ENCODE measurements around the gene APBB2.

APBB2 gene

DNA sequence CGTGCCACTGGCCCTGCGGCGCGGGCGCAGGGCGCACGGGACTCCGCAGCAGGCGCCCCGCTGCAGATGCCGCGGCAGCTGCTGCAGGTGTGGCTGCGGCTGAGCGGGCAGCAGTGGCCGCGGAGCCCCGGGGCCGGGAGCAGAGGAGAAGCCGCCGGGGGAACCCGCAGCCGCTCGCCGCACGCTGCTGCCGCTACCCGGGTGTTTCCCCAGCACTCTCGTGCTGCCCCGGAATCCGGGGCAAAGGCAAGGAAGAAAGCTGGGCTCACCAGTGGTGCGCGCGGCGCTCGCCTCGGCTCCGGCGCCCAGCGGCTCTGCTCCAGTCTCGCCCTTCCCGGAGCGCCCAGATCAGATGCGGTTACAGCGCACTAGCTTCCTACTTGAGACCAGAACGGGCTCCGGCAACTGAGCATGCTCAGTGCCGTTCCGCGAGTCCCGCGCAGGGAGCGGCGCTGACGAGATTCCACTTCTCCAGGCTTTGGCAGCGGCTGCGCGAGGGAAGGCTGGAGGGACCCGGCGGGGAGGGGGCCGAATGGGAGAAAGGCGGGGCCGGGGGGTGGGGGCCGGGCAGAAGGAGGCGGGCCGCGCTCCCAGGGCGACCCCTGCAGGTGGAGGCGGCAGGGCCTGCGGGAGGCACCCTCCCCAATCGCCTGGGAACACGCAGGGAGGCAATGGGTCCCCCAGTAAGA lies at the start of gene APBB2:
Gene APBB2 (minus strand): TSS at position 407 of the 689 bp plus-strand sequence. CDS start 181,288 bp downstream, outside the sequence.
- peak; percentile 72 for DNase-seq

DNA sequence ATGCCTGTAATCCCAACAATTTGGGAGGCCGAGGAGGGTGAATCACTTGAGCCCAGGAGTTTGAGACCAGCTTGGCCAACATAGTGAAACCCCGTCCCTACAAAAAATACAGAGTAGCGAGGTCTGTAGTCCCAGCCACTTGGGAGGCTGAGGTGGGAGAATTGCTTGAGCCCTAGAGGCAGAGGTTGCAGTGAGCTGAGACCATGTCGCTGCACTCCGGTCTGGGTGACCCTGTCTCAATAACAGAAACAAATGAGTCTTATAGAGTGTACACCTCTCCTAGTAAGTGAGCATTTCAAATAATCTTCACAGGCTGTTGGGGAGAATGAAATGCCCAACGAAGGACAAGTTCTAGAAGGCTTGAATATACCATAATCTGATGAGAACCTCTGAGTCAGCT lies 47.9 kb upstream of the APBB2 start:
- DNase-seq = no peak

DNA sequence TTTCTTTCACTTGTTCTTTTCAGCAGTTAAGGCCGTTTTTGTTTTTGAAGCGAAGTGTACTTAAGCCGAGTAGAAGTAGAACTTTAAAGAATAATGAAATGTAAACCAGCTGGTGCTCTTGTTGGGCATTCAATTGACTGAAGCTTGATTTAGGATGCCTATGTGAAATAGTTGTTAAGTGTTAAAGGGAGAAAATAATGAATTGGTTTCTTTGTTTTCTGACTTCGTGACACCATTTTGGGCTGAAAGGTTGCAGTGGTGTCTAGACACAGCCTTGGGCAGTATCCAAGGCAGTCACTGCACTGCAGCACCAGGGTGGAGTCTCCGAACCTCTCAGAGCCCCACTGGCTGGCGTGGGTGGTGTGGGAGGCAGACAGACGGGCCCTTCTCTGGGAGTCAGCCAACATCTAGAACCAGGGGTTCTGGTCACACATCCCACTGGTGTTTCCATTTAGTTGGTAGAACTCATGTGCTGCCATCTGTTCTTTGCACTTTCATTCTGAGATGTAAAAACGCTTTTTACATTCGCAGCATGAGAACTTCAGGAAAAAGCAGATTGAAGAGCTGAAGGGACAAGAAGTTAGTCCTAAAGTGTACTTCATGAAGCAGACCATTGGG lies 45.9 kb upstream of the APBB2 start:
- no peak for DNase-seq

DNA sequence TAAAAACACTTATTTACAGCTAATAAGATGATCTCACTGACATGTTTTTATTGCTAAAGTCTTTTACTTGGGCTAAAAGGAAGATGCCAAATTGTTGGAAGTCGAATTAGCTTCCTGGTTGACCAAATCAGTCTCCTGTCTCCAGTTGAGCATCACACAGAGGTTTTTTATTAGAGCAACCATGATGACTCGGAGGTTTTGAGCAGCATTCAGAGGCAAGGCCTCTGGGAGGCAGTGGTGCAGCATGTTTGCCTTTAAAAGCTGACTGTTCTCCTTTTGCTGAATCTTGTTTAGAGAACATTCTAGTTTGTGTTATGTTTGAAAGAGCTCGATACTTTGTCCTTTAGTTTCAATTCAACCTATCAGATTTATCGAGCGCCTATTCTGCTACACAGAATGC lies 44.4 kb upstream of the APBB2 start:
- no peak for DNase-seq

DNA sequence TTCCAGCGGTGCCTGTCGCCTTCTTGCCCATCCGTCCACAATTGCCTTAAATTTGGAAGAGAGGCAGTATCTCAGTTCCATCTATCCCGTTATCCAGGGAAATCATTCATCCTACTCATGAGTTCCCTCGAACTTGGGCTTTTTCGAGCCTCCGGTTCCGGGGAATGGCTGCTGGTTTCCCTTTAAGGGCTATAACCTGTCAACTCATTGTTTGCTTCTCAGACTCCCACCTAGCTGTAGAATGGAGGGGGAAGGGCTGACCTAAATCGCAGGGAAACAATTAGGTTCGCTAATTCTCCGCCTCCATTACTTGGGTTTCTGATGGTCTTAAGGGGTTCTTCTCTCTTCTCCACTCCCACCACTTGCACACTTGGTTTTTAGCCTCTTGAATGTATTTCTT lies 43.6 kb upstream of the APBB2 start:
- DNase-seq = no peak

DNA sequence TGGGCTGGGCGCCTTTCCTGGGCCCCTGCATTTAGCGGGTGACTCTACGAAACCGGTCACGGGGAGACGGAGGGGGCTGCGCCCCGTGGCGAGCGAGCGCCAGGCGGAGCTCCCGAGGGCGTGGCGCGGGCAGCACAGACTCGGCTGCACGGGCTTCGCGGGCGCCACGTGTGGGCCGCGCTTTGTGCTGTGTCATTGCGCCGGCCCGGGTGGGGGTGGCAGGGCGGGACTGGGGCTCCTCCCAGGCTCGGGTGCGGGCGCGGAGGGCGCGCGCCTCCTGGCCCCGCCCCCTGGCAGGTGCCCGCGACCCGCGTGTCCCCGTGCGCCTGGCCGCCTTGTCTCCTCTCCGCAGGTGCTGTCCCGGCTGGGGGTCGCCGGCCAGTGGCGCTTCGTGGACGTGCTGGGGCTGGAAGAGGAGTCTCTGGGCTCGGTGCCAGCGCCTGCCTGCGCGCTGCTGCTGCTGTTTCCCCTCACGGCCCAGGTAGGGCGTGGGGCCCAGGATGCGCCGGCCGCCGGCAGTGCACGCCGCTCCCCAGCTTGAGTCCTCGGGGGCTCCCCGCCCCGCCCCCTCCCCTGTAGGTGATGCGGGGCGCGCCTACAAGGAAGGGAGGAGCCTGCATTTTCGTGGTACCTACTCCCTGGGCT lies 43.0 kb upstream of the APBB2 start:
- DNase-seq = peak; percentile 60

DNA sequence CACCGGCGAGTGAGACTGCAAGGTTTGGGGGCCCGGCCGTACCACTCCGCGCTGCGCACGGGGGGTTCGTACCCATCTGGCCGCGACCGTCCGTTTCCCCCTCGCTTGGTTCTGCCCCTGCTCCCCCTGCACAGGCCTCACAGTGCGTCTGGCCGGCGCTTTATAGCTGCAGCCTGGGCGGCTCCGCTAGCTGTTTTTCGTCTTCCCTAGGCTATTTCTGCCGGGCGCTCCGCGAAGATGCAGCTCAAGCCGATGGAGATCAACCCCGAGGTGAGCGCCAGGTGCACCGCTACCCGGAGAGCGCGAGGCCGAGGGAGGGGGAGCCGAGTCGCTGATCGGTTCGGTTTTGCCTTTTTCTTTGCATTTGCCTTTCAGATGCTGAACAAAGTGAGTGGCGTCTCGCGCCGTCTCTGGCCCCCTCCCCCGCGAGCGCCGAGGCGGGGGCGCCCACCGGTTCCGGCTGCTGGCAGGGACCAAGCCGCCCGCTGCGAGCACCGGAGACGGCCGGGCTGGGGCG lies 42.5 kb upstream of the APBB2 start, which contains the start of gene UCHL1:
Gene UCHL1 (plus strand): TSS at position 189 of the 517 bp plus-strand sequence. CDS start 49 bp downstream, at position 238.
- peak; percentile 30 for DNase-seq

DNA sequence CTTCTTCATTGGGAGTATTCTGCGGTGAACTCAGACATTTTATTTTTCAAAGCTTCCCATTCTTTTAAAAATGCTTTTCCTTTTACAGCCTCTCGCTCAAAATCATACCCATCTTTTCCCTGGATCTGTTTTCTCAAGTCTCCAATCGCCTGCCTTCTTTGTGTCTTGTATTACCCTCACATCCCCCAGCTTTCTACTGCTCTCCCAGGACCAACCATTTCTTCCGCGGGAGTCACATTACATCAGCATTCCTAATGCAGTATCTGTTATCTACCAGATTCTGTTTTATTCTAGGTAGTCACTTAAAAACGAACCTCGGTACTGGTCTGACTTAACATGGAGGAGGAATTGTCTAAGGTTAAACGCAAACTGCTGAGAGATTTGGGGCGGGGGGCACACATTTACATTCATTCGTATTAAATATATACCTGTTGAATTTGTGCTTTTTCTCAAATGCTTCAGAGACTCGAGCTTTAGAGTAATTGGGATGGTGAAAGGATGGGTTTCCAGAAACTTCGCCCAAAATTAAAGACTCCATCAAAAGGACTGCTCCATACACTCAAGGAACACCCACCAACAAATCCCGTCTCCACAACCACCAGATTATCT lies 41.9 kb upstream of the APBB2 start:
- no peak for DNase-seq

DNA sequence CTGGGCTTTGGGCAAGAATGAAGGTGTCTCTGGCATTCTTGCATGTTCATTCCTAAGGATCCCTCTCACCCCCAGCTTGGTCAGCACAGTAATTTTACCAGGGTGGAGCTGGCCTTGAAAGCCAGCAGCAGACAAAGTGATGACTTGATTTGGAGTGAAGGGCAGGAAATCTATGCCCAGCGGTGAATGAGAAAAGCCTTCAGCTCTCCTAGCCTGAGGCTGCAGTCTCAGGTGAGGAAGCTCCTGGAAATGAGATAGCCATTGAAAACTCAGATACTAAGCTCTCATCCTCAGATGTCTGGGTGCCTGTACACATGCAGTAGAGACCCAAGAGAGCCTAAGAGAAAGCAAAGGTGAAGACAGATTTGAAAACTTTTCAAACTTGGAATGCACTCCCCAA lies 31.6 kb upstream of the APBB2 start:
- no peak for DNase-seq

DNA sequence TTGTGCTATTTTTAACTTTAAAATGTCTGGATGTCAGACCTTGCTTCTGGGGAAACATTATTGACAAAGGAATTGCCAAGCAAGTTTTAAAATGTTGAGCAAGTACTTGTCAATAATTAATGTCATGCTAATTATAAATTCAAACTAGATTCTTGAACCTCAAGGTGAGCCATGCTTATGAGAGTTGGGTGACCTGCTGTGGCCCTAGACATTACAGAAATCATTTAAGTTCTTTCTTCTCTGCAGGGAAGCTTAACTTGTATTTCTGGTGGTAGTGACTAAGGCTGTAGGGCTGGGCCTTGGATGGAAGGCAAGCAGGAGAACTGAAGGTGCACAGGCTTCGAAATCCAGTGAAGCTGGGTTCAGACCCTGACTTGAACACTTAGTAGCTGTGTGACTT lies 27.6 kb upstream of the APBB2 start:
- DNase-seq = no peak

DNA sequence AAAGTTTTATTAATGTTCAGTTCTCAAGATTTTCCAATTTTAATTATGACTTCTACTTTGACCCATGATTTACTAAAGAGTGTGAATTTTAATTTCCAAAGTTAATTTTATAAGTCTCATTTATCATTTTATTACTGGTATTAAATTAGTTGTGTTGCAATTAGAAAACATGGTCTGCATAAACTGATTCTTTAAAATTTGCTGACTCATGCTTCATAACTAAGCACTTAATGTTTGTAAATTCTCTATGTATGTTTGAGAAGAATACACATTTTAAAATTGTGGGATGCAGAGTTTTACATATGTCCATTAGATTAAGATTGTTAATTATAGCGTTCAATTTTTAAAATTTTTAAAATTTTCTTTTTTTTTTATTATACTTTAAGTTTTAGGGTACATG lies 22.2 kb upstream of the APBB2 start:
- DNase-seq = no peak

DNA sequence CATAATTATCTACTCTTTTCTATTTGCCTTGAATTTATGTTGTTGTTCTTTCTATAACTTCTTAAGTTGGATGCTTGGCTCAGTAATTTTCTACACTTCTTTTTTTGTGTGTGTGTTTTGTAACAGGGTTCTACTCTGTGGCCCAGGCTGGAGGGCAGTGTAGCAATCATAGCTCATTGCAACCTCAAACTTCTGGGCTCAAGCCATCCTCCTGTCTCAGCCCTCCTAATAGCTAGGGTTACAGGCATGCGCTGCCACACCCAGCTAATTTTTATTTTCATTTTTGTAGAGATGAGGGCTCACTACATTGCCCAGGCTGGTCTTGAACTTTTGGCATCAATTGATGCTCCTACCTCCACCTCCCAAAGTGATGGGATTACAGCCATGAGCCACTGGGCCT lies 21.7 kb upstream of the APBB2 start:
- no peak for DNase-seq

DNA sequence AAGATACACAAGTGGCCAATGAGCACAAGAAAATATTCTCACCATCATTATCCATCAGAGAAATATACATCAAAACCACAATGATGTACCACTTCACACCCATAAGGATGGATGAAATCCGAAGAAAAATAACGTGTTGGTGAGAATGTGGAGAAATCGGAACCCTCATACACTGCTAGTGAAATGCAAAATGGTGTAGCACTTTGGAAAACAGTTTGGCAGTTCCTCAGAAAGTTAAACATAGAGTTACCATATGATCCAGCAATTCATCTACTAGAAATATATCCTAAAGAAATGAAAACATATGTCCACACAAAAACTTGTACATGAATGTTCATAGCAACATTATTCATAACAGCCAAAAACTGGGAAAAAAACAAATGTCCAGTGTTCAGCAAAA lies 18.5 kb upstream of the APBB2 start:
- no peak for DNase-seq

DNA sequence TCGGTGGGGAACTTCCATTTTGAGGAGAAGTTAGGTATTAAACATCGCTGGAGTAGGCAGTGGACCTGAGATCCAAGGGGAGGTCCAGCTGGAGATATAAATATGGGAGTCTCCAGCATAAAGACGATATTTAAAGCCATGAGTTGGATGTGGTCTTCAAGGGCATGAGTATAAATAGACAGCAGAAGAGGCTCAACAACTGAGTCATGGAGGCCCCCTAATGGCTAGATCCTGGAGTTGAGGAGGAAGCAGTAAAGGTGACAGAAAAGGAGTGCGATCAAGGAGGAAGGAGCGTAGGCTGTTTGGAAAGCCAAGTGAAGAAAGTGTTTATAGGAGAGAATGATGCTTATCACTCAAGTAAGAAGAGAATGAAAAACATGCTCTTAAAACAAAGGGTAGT lies 18.1 kb upstream of the APBB2 start:
- DNase-seq = no peak

DNA sequence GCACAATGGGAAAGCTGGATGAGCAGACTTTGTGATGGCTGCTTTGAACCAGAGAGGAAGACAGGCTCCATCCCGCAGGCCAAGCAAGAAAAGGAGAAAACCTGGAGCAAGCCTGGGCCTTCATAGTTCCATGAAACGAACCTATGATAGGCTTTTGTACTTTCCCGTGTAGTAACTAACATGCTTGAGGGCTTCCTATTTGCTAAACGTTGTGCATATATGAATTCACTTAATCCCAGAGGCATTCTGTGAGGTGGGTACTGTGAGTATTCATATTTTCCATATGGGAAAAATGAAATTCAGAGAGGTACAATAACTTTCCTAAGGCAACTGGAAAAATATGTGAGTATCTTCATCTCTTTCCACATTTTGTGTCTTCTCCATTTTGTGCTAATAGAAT lies 13.6 kb upstream of the APBB2 start:
- DNase-seq = no peak

DNA sequence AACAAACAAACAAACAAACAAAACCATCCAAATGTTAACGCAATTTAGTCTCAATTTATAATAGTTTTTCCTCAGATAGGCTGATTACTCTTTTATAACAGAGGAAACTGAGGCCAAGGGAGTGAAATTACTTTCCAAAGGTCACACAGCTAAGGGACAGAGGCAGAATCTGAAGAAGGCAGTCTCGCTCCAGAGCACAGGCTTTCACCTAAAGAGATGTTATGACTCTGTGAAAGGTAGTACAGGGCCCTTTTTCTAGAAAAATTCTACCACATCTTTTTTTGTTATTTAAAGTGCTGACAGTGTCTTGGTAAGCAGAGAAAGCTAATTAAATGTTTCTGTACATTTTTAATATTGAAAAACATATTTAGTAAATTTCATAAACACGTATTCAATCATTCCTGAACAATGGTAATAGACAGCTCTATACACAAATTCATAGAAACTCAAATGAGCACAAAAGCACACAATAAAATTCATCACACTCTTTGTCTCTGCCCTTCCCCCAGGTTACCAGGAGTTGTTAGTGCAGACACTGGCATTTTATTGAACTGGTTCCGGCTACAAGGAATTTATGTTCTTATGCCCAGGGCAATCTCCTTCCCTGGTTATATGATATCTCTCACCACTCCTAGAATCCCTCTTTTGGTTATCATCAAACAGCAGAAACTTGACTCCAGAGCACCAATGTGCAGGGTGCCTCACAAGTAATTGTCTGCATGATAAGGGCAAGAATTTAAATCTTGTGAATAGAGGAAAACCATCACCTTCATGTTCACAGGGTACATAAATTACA lies 7.7 kb upstream of the APBB2 start:
- no peak for DNase-seq

DNA sequence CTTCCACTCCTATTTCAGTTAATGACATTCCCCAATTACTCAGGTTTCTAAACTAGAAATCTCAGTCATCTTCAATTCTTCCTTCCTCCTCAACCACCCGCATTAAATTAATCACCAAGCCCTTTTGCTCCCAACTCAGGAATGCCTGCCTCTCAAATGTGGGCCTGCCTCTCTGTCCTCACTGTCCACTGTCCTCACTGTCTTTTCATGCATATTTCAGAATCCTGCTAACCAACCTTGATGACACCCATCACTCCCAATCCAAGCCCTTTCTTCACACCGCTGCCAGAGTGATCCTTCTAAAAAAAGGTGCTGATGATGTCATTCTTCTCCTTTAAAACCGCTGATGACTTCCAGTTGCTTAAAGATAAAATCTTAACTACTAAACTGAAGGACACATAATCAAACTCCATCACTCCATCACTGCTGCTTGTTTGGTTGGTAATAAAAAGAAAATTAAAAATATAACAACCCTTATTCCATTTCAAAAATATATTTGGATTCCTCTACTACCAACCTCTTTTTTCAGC lies 5.1 kb upstream of the APBB2 start:
- no peak for DNase-seq

DNA sequence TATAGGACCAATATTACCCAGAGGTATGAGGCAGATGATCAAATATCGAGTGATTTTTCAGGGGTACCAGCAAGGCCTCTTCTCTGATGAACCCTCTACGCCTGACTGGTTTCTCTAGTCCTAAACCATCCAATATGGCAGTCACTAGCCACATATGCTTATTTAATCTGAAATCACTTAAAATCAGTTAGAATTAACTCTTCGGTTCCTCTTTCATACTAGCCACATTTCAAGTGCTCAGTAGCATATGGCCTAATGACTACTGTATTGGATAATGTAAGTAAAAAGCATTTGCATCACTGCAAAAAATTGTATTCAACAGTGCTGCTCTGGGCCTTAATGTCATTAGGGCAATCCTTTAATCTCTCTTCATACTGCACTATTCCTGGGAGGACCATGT lies 4.4 kb upstream of the APBB2 start:
- DNase-seq = no peak

DNA sequence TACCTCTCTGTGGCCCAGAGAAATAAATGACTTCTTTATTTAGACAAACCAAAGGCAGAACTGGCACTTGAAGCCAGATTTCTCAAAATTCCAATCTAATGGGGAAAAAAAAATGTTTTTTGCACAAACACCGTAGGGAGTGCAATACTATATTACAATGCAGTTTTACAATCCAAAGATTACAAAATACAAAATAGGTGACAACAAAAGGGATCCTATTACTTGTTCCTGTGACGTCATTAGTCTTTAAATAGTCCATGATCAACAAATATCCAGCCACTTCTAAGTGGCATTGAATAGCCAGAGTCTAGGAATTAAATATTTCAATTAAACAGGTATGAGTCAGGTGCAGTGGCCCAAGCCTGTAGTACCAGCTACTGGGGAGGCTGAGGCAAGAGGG lies 3.0 kb upstream of the APBB2 start:
- DNase-seq = no peak

DNA sequence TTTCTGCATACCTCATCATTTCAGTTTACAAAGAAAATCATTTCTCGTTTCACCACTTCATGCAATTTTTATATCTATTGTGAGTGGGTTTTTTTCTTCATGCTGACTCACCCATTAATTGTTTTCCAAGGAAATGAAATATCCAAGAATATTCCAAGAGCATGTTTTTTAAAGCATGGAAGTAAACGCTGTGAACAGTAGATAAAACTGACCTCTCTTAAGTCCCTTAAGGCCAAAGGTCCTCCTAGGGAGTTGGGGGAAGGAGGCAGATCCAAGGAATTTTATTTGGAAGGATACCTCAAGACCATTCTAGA lies 2.6 kb upstream of the APBB2 start:
- no peak for DNase-seq

DNA sequence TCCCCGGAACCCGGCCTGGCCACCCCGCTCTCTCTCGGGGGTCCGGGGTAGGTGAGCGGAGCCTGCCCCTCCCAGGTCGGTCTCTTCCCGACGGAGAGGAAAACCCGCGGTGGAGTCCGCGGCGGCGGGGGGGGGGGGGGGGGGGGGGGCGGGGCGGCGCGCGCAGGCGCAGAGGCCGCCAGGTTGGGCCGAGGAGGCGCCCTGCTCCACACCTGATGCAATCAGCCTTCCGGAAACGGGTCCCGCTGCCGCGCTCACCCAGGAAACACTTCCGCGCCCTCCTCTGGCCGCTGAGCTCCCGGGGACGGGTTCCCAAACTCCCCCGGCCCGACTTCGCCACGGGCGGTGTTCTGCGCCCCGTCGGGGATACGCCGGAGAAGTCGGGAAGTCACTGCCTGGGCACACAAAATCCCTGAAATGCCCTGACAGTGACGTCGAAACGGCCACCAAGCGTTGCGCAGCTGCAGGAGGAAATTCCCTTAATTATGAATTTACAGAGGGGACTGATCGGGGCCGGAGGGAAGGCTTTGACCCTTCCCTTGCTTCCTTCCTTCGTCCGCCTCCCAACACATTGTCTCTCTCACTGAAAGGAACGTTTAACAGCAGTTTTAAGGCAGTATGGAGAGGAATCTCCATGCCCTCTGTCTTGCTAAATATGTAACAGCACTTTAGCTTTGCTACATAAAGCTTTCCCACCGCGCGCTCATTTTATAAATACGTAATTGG lies 2.1 kb upstream of the APBB2 start:
- DNase-seq = peak; percentile 83

DNA sequence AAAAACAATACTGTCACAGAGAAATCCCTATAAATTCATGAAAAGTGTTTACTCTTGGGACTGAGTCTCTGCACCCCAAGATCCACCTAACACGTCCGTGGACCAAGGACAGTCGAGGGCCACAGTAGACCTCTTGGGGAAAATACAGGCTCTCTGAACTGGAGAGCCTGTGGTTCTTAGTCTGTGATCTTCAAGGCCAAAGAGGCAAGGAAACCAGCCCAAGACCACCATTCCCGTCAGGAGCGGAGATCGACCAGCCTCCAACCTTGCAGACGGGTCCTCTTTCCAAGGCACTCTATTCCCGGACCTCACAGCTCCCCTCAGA lies 1.6 kb upstream of the APBB2 start:
- DNase-seq = peak; percentile 4

All from stimulated activated CD4-positive, alpha-beta T cell treated with anti-CD3 and anti-CD28 coated beads, Interleukin-15, amount 100 ng/mL, for 24 hours (primary cell).